ENCODE measurements around the gene ANKRD11. TPM values are rescaled to one million over a fixed set of nuclear protein-coding genes. Genes with fewer than 3 reads are reported as not detected.

ANKRD11 gene
- total RNA-seq, 1 experiment from 2014 or later, result 242 TPM

- Mint-ChIP-seq H3K4me3 (ENCODE audit: low read depth, unreplicated experiment) (no peak overlapping the region), H3K36me3 (ENCODE audit: insufficient read depth, unreplicated experiment) (peaks cover 51% of the 10 kb centered on the region), H3K4me1 (ENCODE audit: low read depth, unreplicated experiment) (no peaks in the 10 kb centered on the region), H3K9me3 (ENCODE audit: low read depth, unreplicated experiment) (no peaks in the 10 kb centered on the region), H3K27me3 (ENCODE audit: unreplicated experiment) (no peaks in the 10 kb centered on the region), H3K27ac (ENCODE audit: unreplicated experiment) (no peak overlapping the region)
- no peak for DNase-seq
- no TSS peak for BruUV-seq (replicated peaks)
- CTCF ChIA-PET, result no interaction called here
- TF ChIP-seq CTCF (IDR thresholded peaks at IDR 0.05; ENCODE audit: unreplicated experiment), result no peak
- intact Hi-C loops (cut with micrococcal nuclease; ENCODE audit: unreplicated experiment), result no loop called here
Measured at GRCh38 chr16:89288577-89288844, 201.8 kb downstream of the ANKRD11 start.

GRCh38 chr16:89287777-89288576, 202.4 kb downstream of the ANKRD11 start:
- no peaks in the 10 kb centered on the region for H3K4me1 Mint-ChIP-seq (ENCODE audit: low read depth, unreplicated experiment)
- BruUV-seq (replicated peaks), result no TSS peak
- CTCF ChIA-PET, result no interaction called here
- intact Hi-C loops (cut with micrococcal nuclease; ENCODE audit: unreplicated experiment), result no loop called here
- DNase-seq, result no peak
- no peak overlapping the region for H3K4me3 Mint-ChIP-seq (ENCODE audit: low read depth, unreplicated experiment)
- TF ChIP-seq CTCF (IDR thresholded peaks at IDR 0.05; ENCODE audit: unreplicated experiment), result no peak
- H3K27ac Mint-ChIP-seq (ENCODE audit: unreplicated experiment), result no peak overlapping the region
- peaks cover 49% of the 10 kb centered on the region for H3K36me3 Mint-ChIP-seq (ENCODE audit: insufficient read depth, unreplicated experiment)
- no peaks in the 10 kb centered on the region for H3K9me3 Mint-ChIP-seq (ENCODE audit: low read depth, unreplicated experiment)
- H3K27me3 Mint-ChIP-seq (ENCODE audit: unreplicated experiment), result no peaks in the 10 kb centered on the region

DNA sequence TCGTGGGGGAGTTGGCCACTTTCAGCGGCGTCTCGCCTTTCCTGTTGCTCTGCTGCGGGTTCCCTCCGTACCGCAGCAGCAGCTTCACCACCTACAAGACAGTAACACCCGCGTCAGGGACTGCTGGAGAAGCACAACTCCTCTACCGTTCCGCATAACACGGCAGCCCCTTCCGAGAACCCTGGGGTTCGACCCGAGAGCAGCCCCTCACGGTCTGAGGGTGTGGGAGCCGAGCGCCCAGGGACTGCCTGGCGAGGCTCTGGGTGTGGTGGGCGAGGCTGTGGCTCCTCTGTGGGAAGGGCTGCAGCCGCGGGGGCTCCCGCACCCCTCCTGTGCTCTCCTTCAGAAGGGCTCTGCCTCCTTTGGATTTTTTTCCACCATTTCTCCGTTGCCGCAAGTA, 204.3 kb downstream of the ANKRD11 start:
- no peak for TF ChIP-seq CTCF (IDR thresholded peaks at IDR 0.05; ENCODE audit: unreplicated experiment)
- Mint-ChIP-seq H3K9me3 (ENCODE audit: low read depth, unreplicated experiment) (no peaks in the 10 kb centered on the region), H3K36me3 (ENCODE audit: insufficient read depth, unreplicated experiment) (peaks cover 32% of the 10 kb centered on the region), H3K4me1 (ENCODE audit: low read depth, unreplicated experiment) (no peaks in the 10 kb centered on the region), H3K4me3 (ENCODE audit: low read depth, unreplicated experiment) (no peak overlapping the region), H3K27ac (ENCODE audit: unreplicated experiment) (no peak overlapping the region), H3K27me3 (ENCODE audit: unreplicated experiment) (no peaks in the 10 kb centered on the region)
- no peak for DNase-seq
- CTCF ChIA-PET, result no interaction called here
- intact Hi-C loops (cut with micrococcal nuclease; ENCODE audit: unreplicated experiment), result no loop called here
- no TSS peak for BruUV-seq (replicated peaks)

GRCh38 chr16:89285381-89285780, 205.0 kb downstream of the ANKRD11 start:
- Mint-ChIP-seq H3K27me3 (ENCODE audit: unreplicated experiment) (no peaks in the 10 kb centered on the region), H3K4me3 (ENCODE audit: low read depth, unreplicated experiment) (no peak overlapping the region), H3K36me3 (ENCODE audit: insufficient read depth, unreplicated experiment) (peaks cover 33% of the 10 kb centered on the region), H3K9me3 (ENCODE audit: low read depth, unreplicated experiment) (no peaks in the 10 kb centered on the region), H3K4me1 (ENCODE audit: low read depth, unreplicated experiment) (no peaks in the 10 kb centered on the region), H3K27ac (ENCODE audit: unreplicated experiment) (no peak overlapping the region)
- BruUV-seq (replicated peaks), result no TSS peak
- no peak for TF ChIP-seq CTCF (IDR thresholded peaks at IDR 0.05; ENCODE audit: unreplicated experiment)
- CTCF ChIA-PET, result no interaction called here
- DNase-seq, result no peak
- intact Hi-C loops (cut with micrococcal nuclease; ENCODE audit: unreplicated experiment), result no loop called here

Measured in Calu3 (cell line).